Pancreas (tissue), 10 donors: Measurements from ENCODE around the gene DDX20. TPM values are rescaled to one million over a fixed set of nuclear protein-coding genes. Genes with fewer than 3 reads are reported as not detected.

ENCODE experiments used
- ATAC-seq, 4 donors: fragments of 200-7000 bp; cut with Tn5 transposase; one replicate each; pipeline versions ENCODE4 v1.8.0 to v1.9.1; 2020; ENCODE audit warnings: mild to moderate bottlenecking in 4 of 4, moderate library complexity in 4 of 4
- DNase-seq, 6 donors: peaks; one replicate each; pipeline ENCODE4 v3.0.0-alpha.2; 2020
- FAIRE-seq: peaks from 2 replicates; lab custom pipeline; 2012; peaks lifted over from hg19 to GRCh38; lab: Jason Lieb, UNC
- H3K27ac ChIP-seq, 4 donors: fragments of 200-600 bp; sonication (generic); 1 replicate in 3 of 4; 2 replicates in 1 of 4; pipeline versions ENCODE4 v1.5.0 to v1.8.0; 2020
- H3K27me3 ChIP-seq, 4 donors: fragments of 200-600 bp; one replicate each; pipeline ENCODE4 v1.8.0; 2021
- H3K36me3 ChIP-seq, 3 donors: fragments of 200-600 bp; sonication (generic) in 1 of 3; one replicate each; pipeline versions ENCODE4 v1.5.0 to v1.8.0; 2020 to 2021
- H3K4me1 ChIP-seq, 3 donors: fragments of 200-600 bp; one replicate each; pipeline ENCODE4 v1.8.0; 2021
- H3K4me3 ChIP-seq, 4 donors: fragments of 200-600 bp; sonication (generic) in 2 of 4; one replicate each; pipeline versions ENCODE4 v1.5.0 to v1.8.0; 2020 to 2021
- H3K9me3 ChIP-seq, 4 donors: fragments of 200-600 bp; one replicate each; pipeline ENCODE4 v1.8.0; 2021
- WGBS, 2 donors: extraction: QIAGEN DNeasy Blood & Tissue Kit; methylation state at CpG; one replicate each; pipeline ENCODE4 v1.1.7; 2013; 5-methylcytosine and 5-hydroxymethylcytosine counted together
- intact Hi-C, 3 donors: fragments of 100-400 bp; cut with DNase I; formaldehyde crosslinking; loops; one replicate each; pipeline versions ENCODE4 v1.11.1 to v1.14.2; 2022
- polyA plus RNA-seq, 2 donors: library from polyadenylated mRNA; stranded (reverse); fragments of 200-250 nt; gene quantifications; one replicate each; pipeline ENCODE4 v1.2.3, GENCODE V29; 2013
- total RNA-seq, 6 donors: library from RNA; stranded (reverse); fragmentation: NEBNext Ultra II Directional in 4 of 6; extraction: Animal tissue kit (Norgen Biotek cat#: 25700) in 4 of 6; gene quantifications; one replicate each; pipeline versions ENCODE4 v1.2.1 to v1.2.4, GENCODE V29; 2021 to 2023
- TF ChIP-seq, protein P1 (sequence below), 4 donors: fragments of 200-600 bp; sonication (generic) in 3 of 4; IDR thresholded peaks; one replicate each; pipeline versions ENCODE4 v1.5.0 to v1.8.0; 2021; ENCODE audit warnings: antibody characterized with exemption in 4 of 4
- donor health status: healthy with polysubstance abuse.
- donor health status: DM: no; HTN: no; CAD: no; lungs with moderate emphysema.
- donor health status: DM: no; HTN: no; CAD: no.
- donor health status: control.
- donor health status: control.
- donor health status: Bipolar disorder and iron deficiency.
- donor health status: DM: yes; HTN: yes; CAD: no.
- donor health status: DM: no; HTN: no; CAD: no.
- donor health status: DM: no; HTN: no; CAD: no.
- donor health status: DM: yes; HTN: yes; CAD: no.

Gene DDX20
- total and polyA plus RNA-seq, 8 donors, result 2.4 to 6.8 (median 4.3) TPM

DNA sequence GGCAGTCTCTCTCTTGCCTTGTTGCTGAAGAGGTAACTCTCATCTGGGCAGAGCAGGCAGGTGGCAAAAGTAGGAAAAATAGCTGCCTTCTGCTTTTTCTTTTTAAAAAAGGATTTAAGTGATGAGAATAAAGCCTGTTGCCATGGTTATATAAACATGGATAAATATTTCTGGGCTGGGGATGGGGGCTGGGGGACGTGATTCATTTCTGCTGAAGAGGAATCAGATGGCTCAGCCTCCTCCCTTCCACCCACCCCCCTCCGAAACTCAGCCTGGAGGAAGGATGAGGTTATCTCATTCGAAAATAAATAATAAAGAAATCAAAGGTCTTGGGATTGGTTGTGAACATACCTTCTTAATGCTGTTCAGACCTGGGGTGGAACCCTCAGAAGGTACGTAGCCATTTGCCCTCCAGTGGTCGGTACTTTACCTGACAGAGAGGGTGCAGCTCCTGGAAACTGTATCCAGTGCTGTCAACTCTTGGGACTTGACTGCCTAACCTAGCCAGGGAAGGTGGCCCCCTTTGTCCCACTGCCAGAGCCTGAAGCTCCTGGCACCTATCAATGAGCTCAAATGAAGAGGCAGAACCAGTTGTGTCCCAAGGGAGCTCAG is 12.7 kb upstream of the DDX20 start:
- intact Hi-C loops, result no loop called here
- no peak overlapping the region for H3K27ac ChIP-seq
- no peak for ATAC-seq
- no peak for DNase-seq
- H3K27me3 ChIP-seq, result no peaks in the 10 kb centered on the region
- TF ChIP-seq, protein P1, sequence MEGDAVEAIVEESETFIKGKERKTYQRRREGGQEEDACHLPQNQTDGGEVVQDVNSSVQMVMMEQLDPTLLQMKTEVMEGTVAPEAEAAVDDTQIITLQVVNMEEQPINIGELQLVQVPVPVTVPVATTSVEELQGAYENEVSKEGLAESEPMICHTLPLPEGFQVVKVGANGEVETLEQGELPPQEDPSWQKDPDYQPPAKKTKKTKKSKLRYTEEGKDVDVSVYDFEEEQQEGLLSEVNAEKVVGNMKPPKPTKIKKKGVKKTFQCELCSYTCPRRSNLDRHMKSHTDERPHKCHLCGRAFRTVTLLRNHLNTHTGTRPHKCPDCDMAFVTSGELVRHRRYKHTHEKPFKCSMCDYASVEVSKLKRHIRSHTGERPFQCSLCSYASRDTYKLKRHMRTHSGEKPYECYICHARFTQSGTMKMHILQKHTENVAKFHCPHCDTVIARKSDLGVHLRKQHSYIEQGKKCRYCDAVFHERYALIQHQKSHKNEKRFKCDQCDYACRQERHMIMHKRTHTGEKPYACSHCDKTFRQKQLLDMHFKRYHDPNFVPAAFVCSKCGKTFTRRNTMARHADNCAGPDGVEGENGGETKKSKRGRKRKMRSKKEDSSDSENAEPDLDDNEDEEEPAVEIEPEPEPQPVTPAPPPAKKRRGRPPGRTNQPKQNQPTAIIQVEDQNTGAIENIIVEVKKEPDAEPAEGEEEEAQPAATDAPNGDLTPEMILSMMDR (IDR thresholded peaks at IDR 0.05), result no peak
- no peaks in the 10 kb centered on the region for H3K9me3 ChIP-seq
- no peak overlapping the region for H3K4me3 ChIP-seq
- H3K36me3 ChIP-seq, result no peaks in the 10 kb centered on the region
- no peaks in the 10 kb centered on the region for H3K4me1 ChIP-seq
- no peak for FAIRE-seq
- WGBS, 2 donors, result 67 to 75% methylated on average over 5 of the region's 5 CpGs

DNA sequence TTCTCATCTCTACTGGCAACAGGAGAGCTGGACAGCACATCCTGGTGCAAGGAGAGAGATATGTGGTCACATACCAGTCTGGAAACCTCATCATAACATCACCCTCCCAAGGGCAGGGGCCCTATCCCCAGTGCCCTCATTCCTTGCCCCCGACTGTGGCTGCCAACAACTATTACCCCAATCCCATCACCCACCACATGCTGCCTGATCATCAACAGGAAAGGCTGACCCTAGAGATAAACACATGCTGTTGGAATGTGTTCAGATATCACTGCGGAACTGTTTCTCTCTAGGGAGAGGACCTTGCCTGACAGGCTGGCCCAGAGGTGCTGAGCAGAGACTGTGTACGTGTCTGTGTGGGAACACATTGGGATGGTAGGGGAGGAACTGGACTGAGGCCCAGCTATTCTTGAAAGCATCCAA is 12.0 kb upstream of the DDX20 start:
- Histone ChIP-seq H3K27me3 (no peaks in the 10 kb centered on the region), H3K36me3 (no peaks in the 10 kb centered on the region), H3K9me3 (no peaks in the 10 kb centered on the region), H3K4me1 (no peaks in the 10 kb centered on the region), H3K4me3 (no peak overlapping the region), H3K27ac (no peak overlapping the region)
- no peak for ATAC-seq
- intact Hi-C loops, result no loop called here
- 57 to 74% methylated on average over 3 of the region's 3 CpGs for WGBS, 2 donors
- TF ChIP-seq, protein P1 (IDR thresholded peaks at IDR 0.05), result no peak
- no peak for DNase-seq
- FAIRE-seq, result no peak

DNA sequence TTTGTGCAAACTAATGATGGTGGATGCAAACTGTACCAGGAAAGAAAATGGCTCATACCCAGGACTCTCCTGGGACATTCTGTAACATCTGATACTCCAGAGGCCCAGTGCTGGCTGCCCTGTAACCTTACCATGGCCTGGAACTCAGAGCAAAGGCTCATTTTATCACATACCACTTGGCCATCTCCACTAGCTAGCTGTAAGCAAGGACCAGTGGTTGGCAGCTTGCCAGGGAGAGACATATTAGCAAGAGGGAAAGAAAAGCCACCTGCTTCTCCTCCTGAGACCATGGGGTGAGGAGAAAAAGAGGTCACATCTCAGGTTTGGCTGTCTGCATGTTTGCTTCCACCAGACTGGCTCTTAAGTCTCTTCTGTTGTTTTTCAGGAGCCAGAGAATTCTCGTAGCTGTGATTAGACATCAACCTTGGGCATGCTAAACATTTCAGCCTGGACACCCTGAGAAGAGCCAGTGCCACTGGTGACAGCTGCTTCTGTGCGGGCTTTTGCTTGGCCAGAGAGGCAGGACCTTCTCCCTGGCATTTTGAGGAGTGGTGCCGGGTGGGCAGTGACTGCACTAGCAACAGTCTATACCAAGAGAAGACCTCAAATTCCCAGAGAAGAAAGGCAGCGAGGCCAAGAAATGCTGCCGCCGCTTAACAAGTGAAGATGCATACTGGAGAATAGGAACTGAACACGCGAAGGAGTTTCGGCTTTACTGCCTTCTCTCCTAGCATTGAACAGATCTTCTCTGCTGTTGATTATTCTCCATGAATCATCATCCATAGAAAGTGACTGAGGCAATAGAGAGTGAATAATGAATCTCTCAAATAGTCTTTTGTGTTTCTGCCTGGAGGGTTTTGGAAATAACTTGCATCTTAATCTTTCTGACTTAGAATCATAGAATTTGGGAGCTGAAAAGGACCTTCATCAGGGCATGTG is 9.8 kb upstream of the DDX20 start:
- Histone ChIP-seq H3K4me1 (no peaks in the 10 kb centered on the region), H3K9me3 (no peaks in the 10 kb centered on the region), H3K27me3 (no peaks in the 10 kb centered on the region), H3K36me3 (no peaks in the 10 kb centered on the region), H3K27ac (no peak overlapping the region), H3K4me3 (no peak overlapping the region)
- WGBS, 2 donors, result 88 to 92% methylated on average over 9 of the region's 9 CpGs
- FAIRE-seq (no peak), ATAC-seq (no peak), DNase-seq (no peak)
- intact Hi-C loops, result no loop called here
- TF ChIP-seq, protein P1 (IDR thresholded peaks at IDR 0.05), result no peak

DNA sequence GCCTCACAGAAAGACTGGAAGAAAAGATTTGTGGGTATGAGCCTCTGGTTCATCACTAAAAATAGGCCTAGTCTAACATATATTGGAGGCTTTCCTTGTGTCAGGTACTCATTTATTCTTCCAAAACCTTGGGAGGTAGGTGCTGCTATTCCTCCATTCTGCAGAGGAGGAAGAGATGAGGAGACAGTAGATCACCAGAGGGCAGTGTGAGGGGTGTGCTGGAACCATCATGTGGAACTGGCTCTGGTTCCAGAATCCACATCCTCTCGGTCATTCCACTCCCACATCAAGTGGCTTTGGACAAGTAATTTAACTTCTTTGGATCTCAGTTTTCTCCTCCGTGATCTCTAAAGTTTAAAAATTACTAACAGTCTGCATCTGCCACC is 9.1 kb upstream of the DDX20 start:
- Histone ChIP-seq H3K27ac (no peak overlapping the region), H3K9me3 (no peaks in the 10 kb centered on the region), H3K4me1 (no peaks in the 10 kb centered on the region), H3K4me3 (no peak overlapping the region), H3K36me3 (no peaks in the 10 kb centered on the region), H3K27me3 (no peaks in the 10 kb centered on the region)
- no peak for DNase-seq
- ATAC-seq, result no peak
- intact Hi-C loops, result no loop called here
- no peak for FAIRE-seq
- TF ChIP-seq, protein P1 (IDR thresholded peaks at IDR 0.05), result no peak
- WGBS, 2 donors, result 80 to 83% methylated on average over 2 of the region's 2 CpGs
